IPS-20b (cell line): ENCODE results near the gene IL25.
"Not testable (repeated sequence)": the region's sequence is repeated elsewhere in the genome, so short reads cannot be mapped to it uniquely, and the experiment has no call there.

Source experiments
- H3K27ac ChIP-seq: one replicate; pipeline ENCODE4 v1.5.1; 2013; ENCODE audit warnings: low read length
- H3K27me3 ChIP-seq: 2 replicates; pipeline ENCODE4 v1.6.1; 2013; ENCODE audit warnings: mild to moderate bottlenecking, low read length, inconsistent platforms; ENCODE audit not compliant: insufficient read depth
- H3K36me3 ChIP-seq: 2 replicates; pipeline ENCODE4 v1.6.1; 2013; ENCODE audit warnings: low read depth, mild to moderate bottlenecking, inconsistent platforms, low read length, moderate library complexity; ENCODE audit not compliant: insufficient read depth
- H3K4me1 ChIP-seq: 2 replicates; pipeline ENCODE4 v1.6.1; 2013; ENCODE audit warnings: mild to moderate bottlenecking, control low read depth, inconsistent platforms, low read length, moderate library complexity; ENCODE audit not compliant: insufficient read depth
- H3K4me3 ChIP-seq: 2 replicates; pipeline ENCODE4 v1.5.1; 2013; ENCODE audit warnings: mild to moderate bottlenecking, low read length, inconsistent platforms
- H3K9ac ChIP-seq: 2 replicates; pipeline ENCODE4 v1.6.1; 2013; ENCODE audit warnings: low read depth, mild to moderate bottlenecking, inconsistent platforms, low read length, moderate library complexity
- H3K9me3 ChIP-seq: 2 replicates; pipeline ENCODE4 v1.6.1; 2013; ENCODE audit warnings: mild to moderate bottlenecking, low read depth, low read length, inconsistent platforms; ENCODE audit not compliant: insufficient read depth

IL25 gene

DNA sequence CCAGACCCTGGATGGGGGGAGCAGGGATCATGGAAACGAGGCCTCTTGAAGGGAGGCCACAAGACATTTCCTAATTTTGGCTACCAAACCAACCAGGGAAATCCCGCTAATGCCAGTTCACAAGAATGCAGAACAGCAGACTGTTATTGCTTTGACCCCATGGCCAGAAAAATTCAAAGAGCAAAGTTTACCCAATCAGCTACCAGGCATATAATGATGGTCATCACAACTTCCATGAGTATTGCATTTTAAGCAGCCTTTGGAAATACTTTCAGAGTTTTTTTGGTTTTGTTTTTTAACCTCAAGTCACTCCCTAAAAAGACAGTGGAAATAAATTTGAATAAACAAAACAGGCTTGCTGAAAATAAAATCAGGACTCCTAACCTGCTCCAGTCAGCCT, at the start of gene IL25:
Gene IL25, plus strand, starts transcription at position 301 of the 400 bp plus-strand sequence.
- Histone ChIP-seq H3K4me1 (peaks cover 3% of the 10 kb centered on the region; the same call in 1 of the 2 replicates), H3K36me3 (no peaks in the 10 kb centered on the region), H3K9me3 (no peaks in the 10 kb centered on the region), H3K27me3 (peaks cover 48% of the 10 kb centered on the region), H3K9ac (no peak within 1 kb of the TSS), H3K4me3 (no peak within 1 kb of the TSS), H3K27ac (no peak within 1 kb of the TSS)

DNA sequence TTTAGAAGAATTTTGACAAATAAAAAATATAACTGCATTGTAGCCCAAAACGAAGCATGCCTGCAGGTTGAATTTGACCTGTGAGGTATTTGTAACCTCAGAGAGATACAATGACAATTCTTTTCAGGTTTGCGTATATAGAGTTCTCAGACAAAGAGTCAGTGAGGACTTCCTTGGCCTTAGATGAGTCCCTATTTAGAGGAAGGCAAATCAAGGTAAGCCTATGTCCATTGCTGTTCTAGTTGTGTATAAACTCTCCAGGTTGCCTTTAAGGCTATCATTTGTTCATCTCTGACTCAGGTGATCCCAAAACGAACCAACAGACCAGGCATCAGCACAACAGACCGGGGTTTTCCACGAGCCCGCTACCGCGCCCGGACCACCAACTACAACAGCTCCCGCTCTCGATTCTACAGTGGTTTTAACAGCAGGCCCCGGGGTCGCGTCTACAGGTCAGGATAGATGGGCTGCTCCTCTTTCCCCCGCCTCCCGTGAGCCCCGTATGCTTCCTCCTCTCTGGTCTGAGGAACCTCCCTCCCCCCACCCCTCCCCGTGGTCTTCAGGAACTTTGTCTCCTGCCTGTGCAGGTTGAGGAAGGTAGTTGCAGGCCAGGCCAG, 48.7 kb upstream of the IL25 start:
- Histone ChIP-seq H3K9me3 (no peaks in the 10 kb centered on the region), H3K4me3 (no peak overlapping the region), H3K9ac (no peak overlapping the region), H3K36me3 (peaks cover 45% of the 10 kb centered on the region), H3K27me3 (no peaks in the 10 kb centered on the region), H3K27ac (no peak overlapping the region), H3K4me1 (peaks cover 9% of the 10 kb centered on the region; the same call in 1 of the 2 replicates)

DNA sequence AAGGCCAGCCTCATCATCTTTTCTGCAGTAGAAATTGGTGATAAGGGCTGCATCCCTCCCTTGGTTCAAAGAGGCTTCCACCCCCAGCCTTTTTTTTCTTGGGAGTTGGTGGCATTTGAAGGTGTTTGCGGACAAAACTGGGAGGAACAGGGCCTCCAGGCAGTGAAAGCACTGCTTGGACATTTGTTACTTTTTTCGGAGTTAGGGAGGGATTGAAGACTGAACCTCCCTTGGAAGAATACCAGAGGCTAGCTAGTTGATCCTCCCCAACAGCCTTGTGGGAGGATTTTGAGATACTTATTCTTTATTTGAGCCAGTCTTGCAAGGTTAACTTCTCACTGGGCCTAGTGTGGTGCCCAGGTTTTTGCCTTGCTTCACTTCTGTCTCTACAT, 48.2 kb upstream of the IL25 start:
- Histone ChIP-seq H3K36me3 (peaks cover 45% of the 10 kb centered on the region), H3K4me1 (peaks cover 9% of the 10 kb centered on the region; the same call in 1 of the 2 replicates), H3K4me3 (no peak overlapping the region), H3K27me3 (no peaks in the 10 kb centered on the region), H3K9me3 (no peaks in the 10 kb centered on the region), H3K27ac (no peak overlapping the region), H3K9ac (no peak overlapping the region)

DNA sequence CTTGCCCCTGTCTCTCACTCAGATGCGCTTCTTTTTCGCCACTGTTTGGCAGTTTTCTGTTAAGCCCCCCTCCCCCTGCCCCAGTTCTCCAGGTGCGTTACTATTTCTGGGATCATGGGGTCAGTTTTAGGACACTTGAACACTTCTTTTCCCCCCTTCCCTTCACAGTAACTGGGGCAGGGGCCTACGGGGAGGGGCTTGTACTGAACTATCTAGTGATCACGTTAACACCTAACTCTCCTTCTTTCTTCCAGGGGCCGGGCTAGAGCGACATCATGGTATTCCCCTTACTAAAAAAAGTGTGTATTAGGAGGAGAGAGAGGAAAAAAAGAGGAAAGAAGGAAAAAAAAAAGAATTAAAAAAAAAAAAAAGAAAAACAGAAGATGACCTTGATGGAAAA, 47.6 kb upstream of the IL25 start:
- peaks cover 45% of the 10 kb centered on the region for H3K36me3 ChIP-seq
- no peaks in the 10 kb centered on the region for H3K27me3 ChIP-seq
- no peak overlapping the region for H3K4me3 ChIP-seq
- no peak overlapping the region for H3K9ac ChIP-seq
- H3K9me3 ChIP-seq = no peaks in the 10 kb centered on the region
- peaks cover 9% of the 10 kb centered on the region; the same call in 1 of the 2 replicates for H3K4me1 ChIP-seq
- H3K27ac ChIP-seq = no peak overlapping the region

DNA sequence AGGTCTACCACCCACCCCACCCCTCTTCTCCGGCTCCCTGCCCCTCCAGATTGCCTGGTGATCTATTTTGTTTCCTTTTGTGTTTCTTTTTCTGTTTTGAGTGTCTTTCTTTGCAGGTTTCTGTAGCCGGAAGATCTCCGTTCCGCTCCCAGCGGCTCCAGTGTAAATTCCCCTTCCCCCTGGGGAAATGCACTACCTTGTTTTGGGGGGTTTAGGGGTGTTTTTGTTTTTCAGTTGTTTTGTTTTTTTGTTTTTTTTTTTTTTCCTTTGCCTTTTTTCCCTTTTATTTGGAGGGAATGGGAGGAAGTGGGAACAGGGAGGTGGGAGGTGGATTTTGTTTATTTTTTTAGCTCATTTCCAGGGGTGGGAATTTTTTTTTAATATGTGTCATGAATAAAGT, 46.9 kb upstream of the IL25 start:
- H3K27ac ChIP-seq, H3K9ac ChIP-seq, H3K27me3 ChIP-seq, H3K9me3 ChIP-seq, H3K4me1 ChIP-seq, H3K4me3 ChIP-seq: not testable (repeated sequence)
- peaks cover 45% of the 10 kb centered on the region for H3K36me3 ChIP-seq

DNA sequence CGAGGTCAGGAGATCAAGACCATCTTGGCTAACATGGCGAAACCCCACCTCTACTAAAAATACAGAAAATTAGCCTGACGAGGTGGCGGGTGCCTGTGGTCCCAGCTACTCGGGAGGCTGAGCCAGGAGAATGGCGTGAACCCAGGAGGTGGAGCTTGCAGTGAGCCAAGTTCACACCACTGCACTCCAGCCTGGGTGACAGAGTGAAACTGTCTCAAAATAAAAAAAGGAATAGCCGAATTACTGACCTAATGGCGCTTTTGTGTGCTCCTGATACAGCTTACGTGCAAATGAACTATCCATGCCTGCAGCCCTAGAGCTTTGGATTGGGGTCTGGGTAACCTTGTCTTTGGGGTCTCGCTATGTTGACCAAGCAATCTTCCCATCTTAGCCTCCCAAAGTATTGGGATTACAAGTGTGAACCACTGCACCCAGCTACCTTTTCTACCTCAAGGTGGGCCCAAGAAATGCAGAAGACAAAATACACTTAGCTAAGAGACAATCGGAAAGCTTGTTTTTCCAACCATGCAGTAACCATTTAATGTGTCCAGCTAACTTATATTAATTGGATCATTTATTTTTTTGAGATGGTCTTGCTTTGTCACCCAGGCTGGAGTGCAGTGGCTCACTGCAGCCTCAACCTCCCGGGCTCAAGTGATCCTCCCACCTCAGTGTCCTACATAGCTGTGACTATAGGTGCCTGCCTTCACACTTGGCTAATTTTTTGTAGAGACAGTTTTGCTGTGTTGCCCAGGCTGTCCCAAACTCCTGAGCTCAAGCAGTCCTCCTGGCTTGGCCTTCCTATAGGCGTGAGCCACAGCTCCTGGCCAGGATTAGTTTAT, 45.9 kb upstream of the IL25 start:
- Histone ChIP-seq H3K27ac (no peak overlapping the region), H3K36me3 (peaks cover 45% of the 10 kb centered on the region), H3K9me3 (no peaks in the 10 kb centered on the region), H3K9ac (no peak overlapping the region), H3K4me1 (peaks cover 7% of the 10 kb centered on the region; the same call in 1 of the 2 replicates), H3K4me3 (no peak overlapping the region), H3K27me3 (no peaks in the 10 kb centered on the region)

DNA sequence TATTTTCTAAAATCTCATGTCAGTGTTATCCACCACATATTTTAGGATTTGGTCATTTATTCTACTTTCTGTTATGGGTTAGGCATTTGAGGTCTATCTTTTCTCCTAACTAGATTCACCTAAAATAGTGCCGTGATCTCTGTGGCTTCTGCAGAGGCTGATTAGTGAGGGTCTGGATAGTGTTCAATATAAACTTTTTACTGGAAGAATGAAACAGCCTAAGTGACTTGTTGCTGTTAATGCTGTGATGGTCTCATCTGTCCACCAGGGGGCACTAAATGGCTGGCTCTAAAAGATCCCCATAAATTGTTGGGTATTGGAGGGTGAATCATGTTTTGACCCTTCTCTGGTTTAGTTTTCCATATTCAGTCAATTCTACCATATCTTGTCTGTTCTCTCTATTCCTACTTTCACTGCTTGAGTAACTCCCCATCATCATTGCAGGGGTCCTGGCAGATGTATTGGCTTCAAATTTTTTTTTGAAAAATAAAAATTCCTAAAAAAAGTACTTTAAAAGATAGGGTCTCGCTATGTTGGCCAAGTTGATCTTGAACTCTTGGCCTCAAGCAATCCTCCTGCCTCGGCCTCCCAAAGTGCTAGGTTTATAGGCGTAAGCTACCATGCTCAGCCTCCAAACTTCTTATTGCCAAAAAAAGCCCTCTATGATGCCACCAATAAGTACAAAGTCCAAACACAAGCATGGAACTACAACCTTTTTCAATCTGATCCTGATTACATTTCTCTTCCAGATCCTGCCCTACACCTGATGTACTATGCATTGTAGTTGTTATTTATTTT, 44.5 kb upstream of the IL25 start:
- H3K36me3 ChIP-seq = peaks cover 32% of the 10 kb centered on the region
- H3K4me1 ChIP-seq = peaks cover 1% of the 10 kb centered on the region; the same call in 1 of the 2 replicates
- no peak overlapping the region for H3K27ac ChIP-seq
- no peaks in the 10 kb centered on the region for H3K27me3 ChIP-seq
- H3K4me3 ChIP-seq = no peak overlapping the region
- no peak overlapping the region for H3K9ac ChIP-seq
- no peaks in the 10 kb centered on the region for H3K9me3 ChIP-seq

DNA sequence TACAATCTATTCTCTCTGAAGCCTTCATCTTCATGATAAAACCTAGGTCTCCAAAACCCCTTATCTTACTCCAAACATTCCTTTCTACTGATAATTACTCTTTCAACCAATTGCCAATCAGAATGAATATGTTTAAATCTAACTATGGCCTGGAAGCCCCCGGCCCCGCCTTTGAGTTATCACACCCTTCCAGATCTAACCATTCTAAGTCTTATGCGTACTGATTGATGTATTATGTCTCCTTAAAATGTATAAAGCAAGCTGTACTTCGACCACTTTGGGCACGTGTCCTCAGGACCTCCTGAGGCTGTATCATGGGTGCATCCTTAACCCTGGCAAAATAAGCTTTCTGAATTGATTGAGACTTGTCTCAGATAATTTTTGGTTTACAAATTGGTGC, 37.0 kb upstream of the IL25 start:
- Histone ChIP-seq H3K4me1 (no peaks in the 10 kb centered on the region), H3K9ac (no peak overlapping the region), H3K9me3 (peaks cover 32% of the 10 kb centered on the region), H3K27ac (no peak overlapping the region), H3K27me3 (no peaks in the 10 kb centered on the region), H3K4me3 (no peak overlapping the region), H3K36me3 (no peaks in the 10 kb centered on the region)

DNA sequence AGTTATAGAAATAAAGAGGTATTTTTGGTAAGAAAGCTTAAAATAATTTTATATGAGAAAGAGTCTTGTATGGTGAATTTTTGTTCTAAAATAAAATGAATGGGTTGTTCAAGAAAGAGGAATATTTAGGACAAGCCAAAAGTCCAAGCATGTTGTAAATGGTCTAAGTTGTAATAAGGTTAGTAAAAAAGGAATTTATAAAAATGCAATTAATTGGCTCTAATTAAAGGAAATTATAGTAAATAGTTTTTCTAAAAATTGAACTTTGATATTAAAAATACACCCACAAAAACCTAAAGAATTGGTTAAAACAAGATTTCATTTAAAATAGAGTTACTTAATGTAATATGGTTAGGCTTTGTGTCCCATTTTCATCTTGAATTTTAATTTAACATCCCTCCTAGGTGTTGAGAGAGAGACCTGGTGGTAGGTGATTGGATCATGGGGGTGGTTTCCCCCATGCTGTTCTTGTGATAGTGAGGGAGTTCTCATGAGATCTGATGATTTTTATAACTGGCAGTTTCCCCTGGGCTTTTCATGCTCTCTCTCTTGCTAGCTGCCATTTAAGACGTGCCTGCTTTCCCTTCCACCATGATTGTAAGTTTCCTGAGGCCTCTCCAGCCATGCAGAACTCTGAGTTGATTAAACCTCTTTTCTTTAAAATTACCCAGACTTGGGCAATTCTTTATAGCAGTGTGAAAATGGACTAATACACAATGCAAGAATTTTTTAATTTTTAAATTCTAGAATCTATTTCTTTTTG, 32.9 kb upstream of the IL25 start:
- no peaks in the 10 kb centered on the region for H3K36me3 ChIP-seq
- H3K9me3 ChIP-seq = peaks cover 39% of the 10 kb centered on the region

DNA sequence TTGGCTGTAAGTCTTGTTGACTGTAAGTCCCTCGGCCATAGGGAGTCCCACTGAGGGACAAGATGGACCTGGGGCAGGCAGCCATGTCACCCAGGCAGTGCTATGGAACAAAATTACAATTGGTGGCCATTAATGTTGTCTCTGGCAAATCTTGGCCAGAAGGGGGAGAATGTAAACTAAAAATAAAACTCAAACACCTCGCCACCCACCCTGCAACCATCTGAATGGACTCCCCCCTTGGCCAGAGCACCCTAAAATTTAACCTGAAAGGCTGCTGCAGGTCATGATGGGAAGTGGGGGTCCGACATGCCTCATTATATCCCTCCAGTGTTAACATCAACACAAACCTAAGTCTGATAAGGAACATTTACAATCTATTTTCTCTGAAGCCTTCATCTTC, 28.1 kb upstream of the IL25 start:
- H3K9ac ChIP-seq = no peak overlapping the region
- H3K36me3 ChIP-seq = 0 out of 2 replicates have a peak, but pooled peaks cover 6% of the 10 kb centered on the region
- no peaks in the 10 kb centered on the region for H3K27me3 ChIP-seq
- H3K9me3 ChIP-seq = peaks cover 19% of the 10 kb centered on the region
- no peak overlapping the region for H3K27ac ChIP-seq
- H3K4me1 ChIP-seq = peaks cover 4% of the 10 kb centered on the region; the same call in 1 of the 2 replicates
- H3K4me3 ChIP-seq = no peak overlapping the region

More for the DNA sequence above, 32.9 kb upstream of the IL25 start:
- Histone ChIP-seq H3K4me1 (peaks cover 4% of the 10 kb centered on the region; the same call in 1 of the 2 replicates), H3K27ac (no peak overlapping the region), H3K27me3 (no peaks in the 10 kb centered on the region), H3K9ac (no peak overlapping the region), H3K4me3 (no peak overlapping the region)
